GM06990 (cell line): Measurements from ENCODE around the gene LDLR.
"Not testable (repeated sequence)": the region's sequence is repeated elsewhere in the genome, so short reads cannot be mapped to it uniquely, and the experiment has no call there.

Source experiments
- DNase-seq: peaks from one replicate; pipeline ENCODE4 v3.0.0-alpha.2; 2011; ENCODE audit not compliant: insufficient read length; ENCODE audit errors: extremely low read depth
- H3K27me3 ChIP-seq: replicated peaks from 2 replicates; pipeline ENCODE4 v1.6.0; 2011; ENCODE audit warnings: low read length; ENCODE audit not compliant: control insufficient read depth, insufficient read depth
- H3K36me3 ChIP-seq: 2 replicates; pipeline ENCODE4 v1.5.1; 2011; ENCODE audit warnings: low read length; ENCODE audit not compliant: control insufficient read depth, insufficient read depth
- H3K4me3 ChIP-seq: replicated peaks from 2 replicates; pipeline ENCODE4 v1.5.1; 2011; ENCODE audit warnings: low read depth, mild to moderate bottlenecking, control low read depth, low read length
- CTCF ChIP-seq: IDR thresholded peaks from 2 replicates; pipeline ENCODE4 v1.5.1; 2011; ENCODE audit warnings: low read length, control low read depth, mild to moderate bottlenecking, inconsistent platforms; ENCODE audit not compliant: insufficient read depth, poor library complexity, severe bottlenecking

LDLR gene

GRCh38 chr19:11064831-11065303 lies 24.4 kb upstream of the LDLR start:
- Histone ChIP-seq H3K4me3 (no peak overlapping the region), H3K36me3 (peaks cover 17% of the 10 kb centered on the region), H3K27me3 (no peaks in the 10 kb centered on the region)
- no peak for TF ChIP-seq CTCF
- DNase-seq, result no peak

- no peak for TF ChIP-seq CTCF
Measured at GRCh38 chr19:11066326-11066725, 22.9 kb upstream of the LDLR start.

GRCh38 chr19:11067356-11068113 lies 21.7 kb upstream of the LDLR start:
- no peak overlapping the region for H3K4me3 ChIP-seq
- DNase-seq, result no peak
- peaks cover 2% of the 10 kb centered on the region for H3K36me3 ChIP-seq
- no peak for TF ChIP-seq CTCF
- no peaks in the 10 kb centered on the region for H3K27me3 ChIP-seq

More at GRCh38 chr19:11066326-11066725, 22.9 kb upstream of the LDLR start:
- DNase-seq, result no peak
- H3K36me3 ChIP-seq, result peaks cover 8% of the 10 kb centered on the region
- no peaks in the 10 kb centered on the region for H3K27me3 ChIP-seq
- no peak overlapping the region for H3K4me3 ChIP-seq

- H3K27me3 ChIP-seq, result no peaks in the 10 kb centered on the region
- TF ChIP-seq CTCF, result no peak
- no peak overlapping the region for H3K4me3 ChIP-seq
- no peak for DNase-seq
- H3K36me3 ChIP-seq, result peaks cover 2% of the 10 kb centered on the region
Measured at GRCh38 chr19:11069561-11069960, 19.7 kb upstream of the LDLR start.

- Histone ChIP-seq H3K27me3 (no peaks in the 10 kb centered on the region), H3K36me3 (peaks cover 2% of the 10 kb centered on the region), H3K4me3 (no peak overlapping the region)
- no peak for TF ChIP-seq CTCF
- DNase-seq, result no peak
Measured at GRCh38 chr19:11070123-11070522, 19.1 kb upstream of the LDLR start.

GRCh38 chr19:11073568-11073967 lies 15.7 kb upstream of the LDLR start:
- TF ChIP-seq CTCF, result no peak
- Histone ChIP-seq H3K4me3 (no peak overlapping the region), H3K36me3 (no peaks in the 10 kb centered on the region), H3K27me3 (no peaks in the 10 kb centered on the region)
- no peak for DNase-seq

- H3K36me3 ChIP-seq, H3K4me3 ChIP-seq, DNase-seq, H3K27me3 ChIP-seq: not testable (repeated sequence)
Measured at GRCh38 chr19:11076792-11077191, 12.5 kb upstream of the LDLR start.
